22Rv1 (cell line): ENCODE measurements around the gene RC3H2.

Source experiments
- CTCF ChIP-seq: fragments of 450-650 bp; IDR thresholded peaks from 2 replicates; pipeline ENCODE4 v1.5.1; 2017; ENCODE audit warnings: mild to moderate bottlenecking
- ZFX ChIP-seq: fragments of 450-650 bp; IDR thresholded peaks from 2 replicates; pipeline ENCODE4 v1.6.1; 2017; ENCODE audit warnings: antibody characterized with exemption, borderline replicate concordance

- TF ChIP-seq CTCF, result peak; percentile 79
- no peak for TF ChIP-seq ZFX
Observed at GRCh38 chr9:122810306-122810946, 94.7 kb downstream of the RC3H2 start.
